ENCODE data around the gene CTPS2. TPM values are rescaled to one million over a fixed set of nuclear protein-coding genes. Genes with fewer than 3 reads are reported as not detected.

CTPS2 gene
- total and polyA plus RNA-seq, 2 donors (not counting 3 experiments of a cell fraction or from before 2014, with no cell fraction given): 7.4 to 15.7 TPM

- ChIA-PET CTCF (no interaction called here), POLR2A (no interaction called here)
- no peak for FAIRE-seq
- intact Hi-C loops (cut with micrococcal nuclease): no loop called here
- Histone ChIP-seq H3K9ac (replicated peaks; ENCODE audit: extremely low read depth, insufficient read depth, low read length) (no peak overlapping the region), H4K20me1 (replicated peaks; ENCODE audit: control insufficient read depth, extremely low read depth, insufficient read depth, low read length) (no peaks in the 10 kb centered on the region), H3K9me1 (replicated peaks; ENCODE audit: control insufficient read depth, extremely low read depth, insufficient read depth, low read length) (no peaks in the 10 kb centered on the region), H3K4me2 (ENCODE audit: insufficient read depth, low read length) (no peak overlapping the region), H3K36me3 (ENCODE audit: control insufficient read depth in 2 of 2, extremely low read depth in 1 of 2, insufficient read depth in 2 of 2, low read length in 2 of 2) (no peaks in the 10 kb centered on the region), H3K9me3 (replicated peaks; ENCODE audit: control insufficient read depth, insufficient read depth, low read length) (no peaks in the 10 kb centered on the region), H3K4me1 (ENCODE audit: control insufficient read depth, extremely low read depth, insufficient read depth, low read length) (no peaks in the 10 kb centered on the region), H3K27me3 (ENCODE audit: control insufficient read depth in 2 of 2, insufficient read depth in 2 of 2, low read length in 2 of 2) (no peaks in the 10 kb centered on the region), H3K79me2 (ENCODE audit: control insufficient read depth, insufficient read depth, low read length) (peaks cover 2% of the 10 kb centered on the region), H3K27ac (ENCODE audit: insufficient read depth, low read depth, low read length) (no peak overlapping the region), H3K4me3 (replicated peaks in 1 of 3; ENCODE audit: insufficient read depth in 1 of 3, low read depth in 1 of 3, low read length in 3 of 3) (no peak overlapping the region), H2AFZ (ENCODE audit: low read depth, low read length) (no peak overlapping the region)
- dilution Hi-C loops (cut with MboI; ENCODE audit: extremely low pct_ligation_motif_present, low sequenced_read_pairs): no loop called here
- no peak for DNase-seq (ENCODE audit: low read depth, low spot score)
- TF ChIP-seq POLR2A (IDR thresholded peaks at IDR 0.05; ENCODE audit: low read depth, low read length) (no peak), JUN (IDR thresholded peaks at IDR 0.05; ENCODE audit: borderline replicate concordance, insufficient read depth, insufficient read length, low read depth) (no peak), CTCF (IDR thresholded peaks at IDR 0.05; ENCODE audit: extremely low read depth in 1 of 2, insufficient read depth in 1 of 2, low read depth in 1 of 2, low read length in 2 of 2) (no peak), EZH2 (IDR thresholded peaks at IDR 0.05; ENCODE audit: borderline replicate concordance, low read depth, low read length, severe bottlenecking) (no peak), MYC (IDR thresholded peaks at IDR 0.05; ENCODE audit: low read depth, low read length) (no peak), POLR2AphosphoS5 (IDR thresholded peaks at IDR 0.05; ENCODE audit: insufficient read depth, low read depth, low read length) (no peak), GATA2 (IDR thresholded peaks at IDR 0.05; ENCODE audit: insufficient read depth, insufficient read length, low read depth, low read length) (no peak), FOS (IDR thresholded peaks at IDR 0.05; ENCODE audit: borderline replicate concordance, insufficient read depth, low read length) (no peak), MAX (IDR thresholded peaks at IDR 0.05; ENCODE audit: insufficient read depth, insufficient read length) (no peak)
- no TSS peak for BruUV-seq (replicated peaks)
Observed at GRCh38 chrX:16705370-16705769, 7.1 kb downstream of the CTPS2 start.

All from endothelial cell of umbilical vein (primary cell).